Stimulated activated naive CD4-positive, alpha-beta T cell (primary cell): ENCODE results near the gene SLC12A7.

Source experiments
- DNase-seq, 6 experiments: peaks; one replicate each; lab custom pipeline; 2025; lab: John Stamatoyannopoulos, UW

SLC12A7 gene

DNA sequence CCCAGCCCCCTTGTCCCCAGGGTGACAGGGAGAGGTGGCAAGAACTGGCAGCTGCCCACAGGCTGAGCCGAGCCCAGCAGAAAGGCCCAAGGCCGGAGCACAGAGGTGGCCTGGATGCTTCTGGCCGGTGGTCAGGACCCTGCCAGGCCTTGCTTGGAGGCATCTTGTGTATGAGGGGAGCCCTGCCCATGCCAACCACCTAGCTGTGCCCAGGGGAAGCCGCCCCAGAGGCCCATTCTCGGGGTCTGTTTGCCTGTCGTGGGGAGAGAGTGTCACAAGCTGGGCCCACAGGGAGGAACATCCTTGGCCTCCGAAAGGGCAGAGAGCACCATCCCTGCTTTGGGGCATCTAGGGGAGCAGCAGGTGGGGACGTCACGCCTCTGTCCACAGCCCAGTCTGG, 93.3 kb downstream of the SLC12A7 start:
- no peak for DNase-seq

DNA sequence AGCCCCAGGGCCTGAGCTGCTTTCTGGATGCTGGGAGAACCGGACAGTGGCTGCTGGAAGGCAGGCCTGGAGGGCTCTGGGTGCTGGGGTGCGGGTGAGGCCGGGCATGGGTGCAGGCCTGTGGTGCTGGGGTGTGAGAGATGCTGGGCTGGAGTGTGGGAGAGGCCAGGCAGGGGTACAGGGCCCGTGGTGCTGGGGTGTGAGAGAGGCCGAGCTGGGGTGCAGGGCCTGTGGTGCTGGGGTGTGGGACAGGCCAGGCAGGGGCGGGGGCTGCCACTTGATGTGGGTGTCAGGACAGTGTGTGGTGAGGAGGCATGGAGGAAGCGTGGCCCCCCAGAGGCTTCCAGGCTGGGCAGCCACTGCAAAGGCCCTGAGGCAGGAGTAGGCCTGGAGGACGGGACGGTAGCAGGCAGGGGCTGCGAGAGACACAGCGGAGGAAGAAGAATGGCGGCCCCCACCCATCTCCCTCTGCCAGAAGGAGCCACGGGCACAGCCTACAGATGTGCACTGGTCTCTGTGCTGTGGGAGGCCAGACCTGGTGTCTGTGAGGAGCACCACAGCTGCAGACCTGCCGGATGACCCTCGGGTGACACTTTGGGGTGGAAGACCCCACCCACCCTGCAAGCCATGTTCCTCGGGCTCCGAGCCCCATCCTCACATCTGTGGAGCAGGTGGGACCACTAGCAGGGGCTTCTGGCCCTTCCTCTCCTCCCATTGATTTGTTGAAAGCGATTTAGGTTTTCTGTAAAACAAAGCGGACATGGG, 94.0 kb downstream of the SLC12A7 start:
- no peak for DNase-seq

DNA sequence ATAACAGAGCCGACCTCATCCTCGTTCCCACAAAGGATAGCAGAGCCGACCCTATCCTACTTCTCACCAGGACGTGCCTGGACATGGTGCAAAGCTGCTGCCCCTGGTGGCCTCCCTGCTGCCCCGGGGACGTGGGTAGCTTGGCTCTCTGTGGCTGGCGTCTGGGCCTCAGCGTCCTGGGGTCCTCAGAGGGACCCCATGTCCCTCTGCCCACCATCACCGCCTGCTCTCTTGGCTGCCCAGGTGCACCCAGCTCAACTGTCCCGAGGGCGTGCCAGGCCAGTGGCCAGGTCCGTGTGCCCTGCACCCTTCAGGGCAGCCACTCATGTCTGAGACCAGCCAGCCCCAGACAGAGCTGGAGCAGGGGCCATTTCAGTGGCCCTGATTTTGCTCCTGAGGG, 94.8 kb downstream of the SLC12A7 start:
- no peak for DNase-seq

DNA sequence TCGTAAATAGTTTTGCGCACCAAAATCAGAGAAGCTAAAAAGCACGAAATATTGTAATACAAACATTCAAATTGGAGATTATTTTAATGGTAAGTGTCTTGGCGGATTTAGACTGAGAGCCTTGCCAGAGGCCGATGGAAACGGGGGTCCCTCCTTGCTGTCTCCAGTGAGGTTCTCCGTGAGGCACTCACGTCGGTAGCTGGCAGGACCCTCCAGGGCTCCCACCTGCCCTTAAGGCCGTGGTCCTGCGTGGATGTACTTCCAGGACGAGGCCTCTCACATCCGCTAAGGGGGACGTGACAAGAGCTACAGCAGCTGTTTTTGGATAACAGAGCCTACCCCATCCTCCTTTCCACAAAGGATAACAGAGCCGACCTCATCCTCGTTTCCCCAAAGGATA, 95.4 kb downstream of the SLC12A7 start:
- DNase-seq: no peak

DNA sequence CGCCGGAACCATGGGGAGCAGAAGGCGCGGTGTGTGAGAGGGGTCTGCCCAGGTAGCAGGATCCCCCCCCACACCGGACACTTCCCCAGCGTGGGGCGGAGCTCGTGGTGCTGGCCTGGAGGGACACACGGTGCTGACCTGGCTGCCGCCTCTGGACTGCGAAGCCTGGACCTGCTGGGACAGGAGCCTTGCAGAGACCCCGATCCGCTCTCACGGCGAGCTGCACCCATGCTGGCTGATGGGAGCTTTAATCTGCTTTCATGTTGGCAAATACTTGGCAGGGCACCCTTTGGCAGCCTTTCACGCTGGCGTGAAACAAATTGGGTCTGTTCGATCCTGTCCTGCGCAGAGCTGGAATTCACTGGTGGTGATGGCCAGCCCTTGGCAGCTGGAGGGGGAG, 95.8 kb downstream of the SLC12A7 start:
- no peak for DNase-seq

DNA sequence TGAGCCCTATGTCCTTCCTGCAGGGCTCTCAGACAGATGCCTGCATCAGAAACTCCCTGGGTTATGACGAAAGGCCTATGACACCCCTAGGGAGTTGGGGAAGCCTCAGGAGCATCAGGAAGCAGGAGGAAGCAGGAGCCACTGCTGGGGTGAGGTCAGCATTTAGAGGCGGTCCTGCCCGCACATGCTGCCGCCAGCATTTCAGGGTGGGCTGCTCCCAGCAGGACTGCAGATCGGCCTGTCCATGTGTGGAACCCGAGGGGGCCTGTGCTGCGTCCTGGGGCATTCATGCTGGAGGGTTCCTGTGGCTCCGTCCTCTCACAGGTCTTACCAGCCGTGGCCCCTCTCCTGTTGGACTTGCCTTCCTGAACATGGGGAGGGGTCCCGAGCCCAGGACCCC, 96.4 kb downstream of the SLC12A7 start:
- DNase-seq: no peak

DNA sequence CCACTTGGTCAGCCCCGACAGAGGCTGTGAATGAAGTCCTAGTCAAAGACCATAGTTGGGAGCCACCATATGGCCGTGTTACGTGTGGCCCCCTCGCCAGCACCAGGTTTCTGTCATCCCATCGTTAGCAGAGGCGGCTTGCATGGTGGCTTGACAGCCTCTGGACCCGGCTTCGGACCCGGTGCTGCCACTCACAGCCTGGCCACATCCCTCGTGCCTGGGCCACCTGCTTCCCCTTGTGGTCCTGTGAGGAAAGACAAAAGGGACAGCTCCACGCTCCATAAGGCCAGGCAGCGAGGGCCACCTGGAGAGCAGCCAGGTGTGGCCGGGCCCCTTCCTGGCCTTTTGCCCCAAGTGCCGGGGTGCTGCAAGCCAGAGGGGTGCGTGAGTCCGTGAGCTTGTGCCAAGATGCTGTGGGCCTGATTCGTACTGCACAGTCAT, 97.1 kb downstream of the SLC12A7 start:
- no peak for DNase-seq

DNA sequence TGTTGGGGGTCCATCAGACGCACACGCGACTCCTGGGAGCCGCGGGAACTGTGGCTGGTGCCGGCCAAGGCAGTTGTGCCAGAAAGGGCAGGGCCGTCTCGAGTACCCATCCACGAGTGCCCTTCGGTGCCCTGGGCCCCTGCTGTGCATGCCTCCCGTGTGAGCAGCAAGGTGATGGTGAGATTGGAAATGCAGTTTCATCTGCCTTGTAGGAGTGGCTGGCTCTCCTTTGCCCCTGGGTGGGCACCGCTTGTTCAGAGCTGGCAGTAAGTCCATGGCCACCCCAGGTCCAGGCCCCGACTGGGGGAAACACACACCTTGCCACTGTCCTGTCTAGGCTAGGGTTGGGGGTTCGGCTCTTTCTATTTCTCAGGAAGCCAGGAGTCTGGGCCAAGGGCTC, 97.5 kb downstream of the SLC12A7 start:
- DNase-seq: no peak

DNA sequence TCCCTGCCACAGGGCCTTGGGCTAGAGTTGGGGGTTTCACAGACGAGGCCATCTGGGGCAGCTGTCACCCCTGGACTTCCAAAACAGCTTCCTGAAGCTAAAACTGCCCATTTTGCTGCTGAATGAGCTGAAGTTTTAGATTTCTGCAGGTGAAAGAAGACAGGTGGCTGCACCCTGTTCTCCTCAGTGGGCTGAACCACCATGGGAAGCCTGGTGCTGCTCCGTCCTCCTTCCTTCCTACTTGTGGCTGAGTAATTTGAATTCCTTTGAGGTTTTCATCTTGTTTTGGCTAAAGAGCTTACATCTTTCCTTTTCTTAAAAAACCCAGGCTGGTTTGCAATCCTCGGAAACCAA, 97.9 kb downstream of the SLC12A7 start:
- DNase-seq: no peak

DNA sequence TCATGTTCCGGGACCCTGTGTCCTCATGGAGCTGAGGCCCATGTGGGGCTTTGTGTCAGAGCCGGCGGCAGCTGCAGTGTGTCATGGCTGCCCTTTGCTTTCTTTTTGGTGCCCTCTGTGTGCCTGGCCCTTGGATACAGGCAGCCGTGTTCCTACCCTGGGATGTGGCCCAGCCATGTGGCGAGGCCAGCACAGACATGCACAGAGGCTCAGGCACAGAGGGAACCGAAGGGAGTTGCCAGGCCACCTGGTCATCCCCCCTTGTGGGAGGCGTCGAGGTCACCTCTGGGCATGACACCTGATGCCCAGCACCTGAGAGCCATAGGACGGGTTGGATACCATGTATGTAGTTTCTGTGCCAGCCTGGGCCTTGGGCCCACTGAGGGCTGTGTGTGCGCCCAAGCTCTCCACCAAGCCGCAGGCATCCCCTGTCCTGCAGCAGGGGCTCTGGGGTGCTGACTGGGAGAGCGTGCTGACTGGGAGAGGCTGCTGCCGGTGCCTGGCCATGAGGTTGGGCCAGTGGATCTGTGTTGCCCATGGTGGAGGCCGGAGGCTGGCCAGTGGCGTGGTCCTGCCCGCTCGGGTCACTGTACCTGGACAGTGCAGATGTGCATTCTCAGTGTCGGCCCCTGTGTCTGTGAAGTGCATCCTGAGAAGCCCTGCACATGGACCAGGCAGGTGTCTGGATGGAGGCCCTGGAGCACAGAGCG, 98.5 kb downstream of the SLC12A7 start:
- DNase-seq: no peak

DNA sequence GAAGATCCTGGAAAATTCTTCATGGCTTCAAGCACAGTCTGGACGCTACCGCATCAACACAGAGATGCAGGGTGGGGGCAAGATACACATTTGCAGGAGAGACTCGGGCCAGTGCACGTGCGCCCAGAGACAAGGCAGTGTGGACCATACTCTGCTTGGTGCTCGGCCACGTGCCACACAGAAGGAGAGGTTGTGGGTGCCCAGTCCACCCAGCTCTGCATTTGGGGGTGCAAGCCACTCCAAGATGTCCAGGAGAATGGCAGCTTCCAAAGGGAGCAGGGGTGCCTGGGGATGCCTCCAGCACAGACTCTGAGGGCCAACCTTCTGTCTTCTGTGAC, 99.0 kb downstream of the SLC12A7 start:
- DNase-seq: no peak

DNA sequence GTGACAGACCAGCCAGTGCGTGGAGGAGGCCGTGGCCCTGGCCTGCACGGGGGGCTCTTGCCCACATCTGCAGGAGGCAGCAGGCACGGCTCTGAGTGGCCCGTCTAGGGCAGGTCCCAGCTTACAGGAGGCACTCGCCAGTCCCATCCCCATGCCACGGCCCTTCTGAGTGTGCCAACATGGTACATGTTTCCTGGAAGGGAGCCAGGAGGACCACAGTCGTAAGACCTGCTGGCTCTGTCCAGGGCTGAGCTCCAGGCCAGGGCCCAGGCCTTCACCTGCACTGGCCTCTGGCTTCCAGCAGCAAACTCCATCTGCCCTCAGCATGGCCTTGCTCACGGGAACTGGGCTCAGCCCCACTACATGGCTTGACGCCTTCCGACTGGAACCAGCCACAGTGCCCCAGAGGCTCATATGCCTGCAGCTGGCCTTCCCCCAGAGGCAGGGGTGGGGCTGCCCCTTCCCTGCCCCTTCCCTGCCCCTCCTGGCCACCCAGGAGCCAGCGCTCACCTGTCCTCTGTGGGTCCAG, 99.5 kb downstream of the SLC12A7 start:
- no peak for DNase-seq

DNA sequence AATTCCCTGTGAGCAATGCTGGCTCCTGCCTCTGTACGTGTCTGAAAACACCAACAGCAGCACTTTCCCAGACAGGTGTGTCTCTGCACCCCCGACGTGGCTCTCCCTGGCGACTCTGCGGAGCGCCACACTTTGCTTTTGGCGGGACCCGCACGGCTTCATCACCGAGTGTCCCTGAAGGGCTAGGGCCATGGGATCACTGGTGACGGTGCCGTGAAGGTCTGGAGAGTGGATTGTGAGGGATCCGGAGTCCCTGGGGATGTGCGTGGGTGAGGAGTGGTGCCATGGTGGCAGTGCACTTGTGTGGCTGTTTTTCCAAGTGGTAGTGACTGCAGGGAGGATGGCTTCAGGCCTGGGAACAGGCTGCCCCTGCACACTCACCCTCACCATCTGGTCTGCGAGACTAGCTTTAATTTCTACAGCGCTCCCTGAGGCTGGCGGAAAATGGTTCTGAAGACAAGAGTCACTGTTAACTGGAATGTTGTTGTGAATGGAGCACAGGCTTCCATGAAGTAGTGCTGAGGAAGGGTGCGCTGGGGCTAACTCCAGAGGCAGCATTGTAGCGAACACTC, 100.0 kb downstream of the SLC12A7 start:
- no peak for DNase-seq

DNA sequence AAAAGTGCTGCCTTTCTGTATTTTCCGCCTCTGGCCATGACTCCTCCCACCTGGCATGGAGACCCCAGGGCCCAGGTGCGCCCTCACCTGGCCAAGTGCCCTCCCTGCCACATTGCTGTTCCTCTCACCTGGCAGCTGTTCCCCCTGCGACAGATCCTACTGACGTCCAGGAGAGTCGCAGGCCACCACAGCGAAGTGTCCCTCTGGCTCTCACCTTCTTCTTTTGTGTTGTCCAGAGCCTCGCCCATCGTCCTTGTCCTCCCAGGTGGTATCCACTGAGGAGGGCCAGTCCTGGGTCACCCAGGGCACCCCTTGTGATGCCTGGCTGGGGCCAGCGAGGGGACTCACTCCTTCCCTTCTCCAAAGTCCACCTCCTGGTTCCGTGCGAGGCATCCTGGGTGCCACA, 100.6 kb downstream of the SLC12A7 start:
- DNase-seq: peak in 5 of 6 experiments; percentile 18 to 42 (median 29)

DNA sequence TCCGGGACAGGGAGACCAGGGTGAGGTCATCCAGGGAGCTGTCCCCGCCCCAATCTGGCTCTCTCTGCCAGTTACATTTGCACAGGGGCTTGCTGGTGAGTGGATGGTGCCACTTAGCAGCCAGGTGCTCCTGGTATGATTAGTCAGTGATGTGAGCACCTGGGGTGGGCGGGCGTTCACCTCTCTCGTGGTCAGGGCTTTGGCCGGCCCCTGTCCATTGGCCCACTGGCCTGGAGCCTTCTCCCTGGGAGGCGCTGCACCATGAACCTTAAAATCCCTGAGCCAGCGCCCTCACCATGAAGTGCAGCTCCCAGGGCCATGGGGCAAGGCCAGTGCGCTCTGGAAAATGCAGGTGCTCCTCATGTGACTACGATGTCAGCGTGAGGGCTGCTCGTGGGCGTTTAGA, 101.2 kb downstream of the SLC12A7 start:
- DNase-seq: no peak

DNA sequence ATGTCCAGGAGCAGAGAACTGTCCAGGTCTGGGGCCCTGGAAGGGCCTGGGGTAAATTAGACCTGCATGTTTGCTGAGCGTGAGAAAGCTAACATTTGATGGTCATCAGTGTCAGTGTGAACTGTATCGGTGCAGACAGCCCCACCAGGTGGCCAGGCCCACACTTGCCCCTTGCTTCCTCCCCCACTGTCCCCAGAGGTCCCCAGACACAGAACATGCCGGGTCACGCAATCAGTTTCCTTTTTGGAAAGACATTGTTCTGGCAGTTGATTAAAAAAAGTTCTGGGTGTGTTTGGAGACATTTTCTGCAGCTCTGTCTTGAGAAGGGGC, 101.7 kb downstream of the SLC12A7 start:
- no peak for DNase-seq

DNA sequence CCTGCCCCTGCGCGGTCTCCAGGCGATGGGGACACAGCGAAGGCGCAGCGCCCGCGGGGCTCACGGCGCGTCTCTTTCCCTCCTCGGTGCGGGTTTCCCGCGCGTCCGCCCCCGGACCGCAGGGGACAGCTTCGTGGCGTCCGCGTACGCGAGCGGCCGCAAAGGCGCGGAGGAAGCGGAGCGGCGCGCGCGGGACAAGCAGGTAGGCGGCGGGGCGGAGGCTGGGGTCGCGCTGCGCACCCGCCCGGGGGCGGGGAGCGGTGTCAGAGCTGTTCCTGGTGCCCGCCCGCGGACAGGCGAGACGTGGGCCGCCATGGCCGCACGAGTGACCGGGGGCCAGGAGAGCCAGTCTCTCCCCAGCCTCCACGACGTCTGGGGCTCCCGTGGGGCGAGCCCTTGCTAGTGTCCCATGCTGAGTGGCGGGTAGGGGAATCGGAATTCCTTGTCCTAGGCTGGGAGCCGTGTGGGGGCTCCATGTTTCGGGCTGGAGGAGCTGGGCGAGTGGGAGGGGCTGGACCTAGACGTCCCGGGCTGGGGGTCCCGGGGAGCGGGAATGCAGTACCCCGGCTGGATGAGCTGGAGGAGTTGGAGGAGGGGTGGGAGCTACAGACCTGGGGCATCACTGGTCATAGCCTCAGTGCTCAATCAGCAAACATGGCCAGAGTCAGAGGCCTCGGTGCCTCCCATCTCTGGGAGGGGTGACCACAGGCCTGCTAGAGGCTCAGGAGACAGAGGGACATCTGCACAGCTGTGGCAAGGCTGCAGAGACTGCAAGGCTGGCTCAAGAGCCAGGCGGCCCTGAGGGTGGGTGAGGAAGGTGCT, 102.3 kb downstream of the SLC12A7 start:
- peak in 1 of 6 experiments; percentile 10 for DNase-seq

DNA sequence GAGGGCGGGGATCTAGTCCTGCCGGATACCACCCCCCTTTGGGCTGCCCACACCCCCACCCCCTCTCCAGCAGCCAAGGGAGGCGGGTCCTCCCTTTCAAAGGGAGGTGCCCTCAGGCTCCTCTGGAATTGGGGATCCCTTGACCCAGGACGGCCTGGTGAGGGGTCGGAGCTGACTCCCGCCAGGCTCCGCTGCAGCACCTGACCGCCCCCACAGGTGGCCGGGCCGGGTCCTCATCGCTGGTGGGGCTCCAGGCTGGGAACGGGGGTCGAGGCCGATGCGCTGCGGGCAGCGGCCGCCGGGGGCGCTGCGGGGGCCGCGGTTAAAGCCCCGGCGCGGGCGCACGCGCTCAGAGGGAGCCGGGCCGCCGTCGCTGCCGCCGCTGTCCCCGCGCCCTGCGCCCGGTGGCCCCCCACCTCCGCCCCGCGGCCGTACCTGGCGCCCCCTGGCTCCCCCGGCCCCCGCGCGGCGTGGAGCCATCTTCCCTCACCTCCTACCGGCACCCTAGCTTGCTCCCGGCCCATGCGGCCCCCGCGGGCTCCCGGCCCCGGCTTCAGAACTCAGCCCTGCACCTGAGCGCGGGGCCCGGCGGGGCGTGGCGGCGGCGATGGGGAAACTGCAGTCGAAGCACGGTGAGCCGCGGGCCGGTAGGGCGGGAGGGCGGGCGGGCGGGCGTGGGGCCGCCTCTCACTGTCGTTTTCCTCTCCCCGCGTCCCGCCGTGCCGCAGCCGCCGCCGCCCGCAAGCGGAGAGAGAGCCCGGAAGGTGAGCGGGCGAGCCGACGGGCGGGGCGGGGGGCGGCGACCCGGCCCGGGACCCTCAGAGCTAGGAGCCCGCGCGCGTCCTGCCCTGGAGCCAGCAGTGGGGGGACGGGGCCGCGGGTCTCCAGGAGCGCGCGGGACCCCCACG, 103.2 kb downstream of the SLC12A7 start, which contains the start of gene NKD2:
Gene NKD2, plus strand, starts transcription at position 352 of the 908 bp plus-strand sequence. Its CDS starts 256 bp downstream, at position 608.
- peak in 5 of 6 experiments; percentile 12 to 57 (median 41) for DNase-seq

DNA sequence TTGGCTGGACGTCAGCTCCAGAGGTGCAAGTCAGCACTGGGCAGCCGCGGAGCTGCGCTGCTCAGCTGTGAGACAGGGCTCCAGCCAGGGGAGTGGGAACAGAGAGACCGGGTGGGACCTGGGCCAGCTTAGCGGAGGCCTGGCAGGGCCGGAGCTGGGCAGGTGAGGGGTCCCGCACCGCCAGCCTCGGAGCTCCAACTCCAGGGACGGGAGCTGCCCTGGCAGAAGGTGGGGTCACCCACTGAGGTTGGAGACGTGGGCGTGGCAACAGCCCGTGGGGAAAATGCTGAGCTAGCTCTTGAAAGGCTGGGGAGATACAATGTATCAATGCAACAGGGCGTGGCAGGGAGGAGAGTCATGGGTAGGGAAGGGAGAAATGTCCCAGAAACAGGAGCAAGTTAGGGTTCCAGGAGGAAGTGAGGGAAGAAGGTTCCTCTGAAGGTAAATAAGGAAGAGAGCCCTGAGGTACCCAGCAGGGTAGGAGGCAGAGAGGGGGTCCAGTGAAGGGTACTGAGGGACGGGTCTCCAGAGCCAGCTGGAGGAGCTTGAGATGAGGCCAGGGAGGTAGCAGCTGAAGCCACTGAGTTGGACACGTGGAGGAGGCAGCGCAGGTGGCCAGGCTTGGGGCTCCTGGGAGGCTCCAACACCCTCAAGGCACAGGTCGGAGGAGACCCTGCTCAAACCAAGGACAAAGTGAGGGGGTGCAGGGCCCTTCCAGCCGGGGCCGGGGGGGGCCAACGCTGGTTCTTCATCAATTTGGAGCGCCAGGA, 104.0 kb downstream of the SLC12A7 start:
- DNase-seq: no peak

DNA sequence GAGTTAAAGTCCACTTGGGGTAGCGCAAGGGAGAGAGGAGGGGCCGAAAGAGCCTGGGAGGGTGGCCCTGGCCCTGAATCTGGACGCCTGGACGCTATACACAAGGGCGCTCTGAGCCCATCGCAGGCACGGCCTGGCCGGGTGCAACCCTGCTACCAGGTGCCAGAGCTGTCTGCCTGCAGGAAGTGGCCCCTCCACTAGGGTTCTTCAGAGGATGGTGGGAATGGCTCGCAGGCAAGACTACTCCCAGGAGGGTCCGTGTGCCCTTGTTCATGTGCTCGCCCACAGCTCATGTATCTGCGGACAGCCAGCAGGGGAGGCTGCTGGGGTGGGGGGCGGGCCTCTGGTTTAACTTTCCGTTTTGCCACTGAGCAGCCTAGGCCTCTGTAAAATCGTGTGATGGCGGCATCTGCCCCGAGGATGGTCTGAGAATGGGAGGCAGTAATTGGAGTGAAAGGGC, 104.6 kb downstream of the SLC12A7 start:
- DNase-seq: no peak
